HL-60/S4 treated with phorbol 12-myristate 13-acetate at 8.2 ng/mL for 4 days and 3 days (cell line): ENCODE results near the gene CNTNAP3.
"Not testable (repeated sequence)": the region's sequence is repeated elsewhere in the genome, so short reads cannot be mapped to it uniquely, and the experiment has no call there.

Source experiments
- in situ Hi-C: fragments of 300-500 bp; cut with MboI; formaldehyde crosslinking; loops from 2 replicates; pipeline ENCODE4 v1.15.0; 2022; ENCODE audit warnings: low sequenced_read_pairs

The CNTNAP3 gene

DNA sequence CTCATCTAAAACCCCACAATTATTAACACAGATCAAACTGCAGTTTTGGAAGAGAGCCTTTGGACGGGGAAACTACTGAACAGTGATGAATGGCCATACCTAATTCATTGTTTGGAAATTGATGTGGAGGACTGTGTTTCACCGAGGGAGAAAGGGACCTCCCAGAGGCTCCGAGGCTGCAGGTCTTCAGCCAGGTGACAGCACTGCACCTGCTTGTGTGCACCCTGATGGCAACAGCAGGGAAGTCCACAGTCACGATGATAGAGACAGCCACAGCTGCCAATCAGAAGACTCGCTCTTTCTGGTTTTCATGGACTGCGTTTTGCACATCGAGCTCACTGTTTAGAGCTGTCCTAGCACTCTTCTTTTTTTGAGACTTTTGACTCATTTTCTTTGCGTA is 214.4 kb downstream of the CNTNAP3 start:
- in situ Hi-C loops = not testable (repeated sequence)

DNA sequence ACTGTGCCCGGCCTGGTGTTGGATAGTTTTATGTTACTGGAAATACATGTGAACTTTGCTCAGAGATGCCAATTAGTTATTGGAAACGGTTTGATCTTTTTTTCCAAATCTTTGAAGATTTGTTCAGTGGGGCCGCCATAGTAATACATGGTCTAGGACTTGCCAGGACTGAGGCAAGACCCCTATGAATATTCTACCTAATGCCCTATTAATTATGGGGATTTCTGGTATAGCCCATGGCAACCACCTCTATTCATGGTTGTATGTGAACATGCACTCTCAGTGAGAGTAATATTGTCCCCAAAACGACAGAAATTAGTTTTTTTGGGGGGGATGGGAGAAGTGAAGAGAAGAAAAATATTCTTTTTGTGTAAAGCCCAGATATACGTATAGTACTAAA is 220.3 kb downstream of the CNTNAP3 start:
- in situ Hi-C loops = not testable (repeated sequence)

DNA sequence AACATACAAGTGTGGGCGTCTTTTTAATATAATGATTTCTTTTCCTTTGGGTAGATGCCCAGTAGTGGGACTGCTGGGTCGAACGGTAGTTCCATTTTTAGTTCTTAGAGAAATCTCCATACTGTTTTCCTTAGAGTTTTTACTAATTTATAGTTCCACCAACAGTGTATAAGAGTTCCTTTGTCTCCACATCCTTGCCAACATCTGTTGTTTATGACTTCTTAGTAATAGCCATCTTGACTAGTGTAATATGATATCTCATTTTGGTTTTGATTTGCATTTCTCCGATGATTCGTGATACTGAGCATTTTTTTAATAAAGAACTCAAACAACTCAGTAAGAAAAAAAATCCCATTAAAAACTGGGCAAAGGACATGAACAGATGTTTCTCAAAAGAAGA is 225.0 kb downstream of the CNTNAP3 start:
- in situ Hi-C loops = not testable (repeated sequence)

DNA sequence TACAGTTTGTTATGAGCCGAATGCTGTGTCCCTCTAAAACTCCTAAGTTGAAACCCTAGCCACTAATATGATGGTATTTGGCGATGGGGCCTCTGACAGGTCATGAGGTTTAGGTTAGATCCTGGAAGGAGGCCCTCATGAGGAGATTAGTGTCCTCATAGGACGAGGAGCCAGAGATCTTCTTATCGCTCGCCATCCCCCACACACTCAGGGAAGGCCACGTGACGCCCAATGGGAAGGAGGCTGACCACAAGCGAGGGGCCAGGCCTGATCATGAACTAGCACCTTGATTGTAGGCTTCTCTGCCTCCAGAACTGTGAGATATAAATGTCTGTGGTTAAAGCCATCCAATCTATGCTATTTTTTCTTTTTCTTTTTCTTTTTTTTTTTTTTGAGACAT is 233.5 kb downstream of the CNTNAP3 start:
- in situ Hi-C loops = not testable (repeated sequence)

DNA sequence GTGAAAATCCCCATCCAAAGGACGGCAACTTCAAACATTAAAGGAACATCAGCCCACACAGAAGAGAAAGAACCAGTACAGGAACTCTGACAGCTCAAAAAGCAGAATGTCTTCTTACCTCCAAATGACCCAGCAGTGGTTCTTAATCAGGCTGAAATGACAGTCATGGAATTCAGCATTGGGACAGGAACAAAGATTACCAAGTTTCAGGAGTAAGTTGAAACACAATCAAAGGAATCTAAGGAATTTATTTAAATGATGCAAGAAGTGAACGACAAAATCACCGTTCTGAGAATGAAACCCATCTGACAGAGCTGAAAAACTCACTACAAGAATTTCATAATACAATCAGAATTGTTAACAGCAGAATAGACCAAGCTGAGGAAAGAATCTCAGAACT is 241.1 kb downstream of the CNTNAP3 start:
- in situ Hi-C loops = not testable (repeated sequence)

DNA sequence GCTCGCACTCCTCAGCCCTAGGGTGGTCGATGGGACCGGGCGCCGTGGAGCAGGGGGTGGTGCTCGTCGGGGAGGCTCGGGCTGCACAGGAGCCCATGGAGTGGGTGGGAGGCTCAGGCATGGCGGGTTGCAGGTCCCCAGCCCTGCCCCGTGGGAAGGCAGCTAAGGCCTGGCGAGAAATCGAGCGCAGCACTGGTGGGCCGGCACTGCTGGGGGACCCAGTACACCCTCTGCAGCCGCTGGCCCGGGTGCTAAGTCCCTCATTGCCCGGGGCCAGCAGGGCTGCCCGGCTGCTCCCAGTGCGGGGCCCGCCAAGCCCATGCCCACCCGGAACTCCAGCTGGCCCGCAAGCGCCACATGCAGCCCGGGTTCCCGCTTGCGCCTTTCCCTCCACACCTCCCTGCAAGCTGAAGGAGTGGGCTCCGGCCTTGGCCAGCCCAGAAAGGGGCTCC is 245.6 kb downstream of the CNTNAP3 start:
- in situ Hi-C loops = not testable (repeated sequence)

DNA sequence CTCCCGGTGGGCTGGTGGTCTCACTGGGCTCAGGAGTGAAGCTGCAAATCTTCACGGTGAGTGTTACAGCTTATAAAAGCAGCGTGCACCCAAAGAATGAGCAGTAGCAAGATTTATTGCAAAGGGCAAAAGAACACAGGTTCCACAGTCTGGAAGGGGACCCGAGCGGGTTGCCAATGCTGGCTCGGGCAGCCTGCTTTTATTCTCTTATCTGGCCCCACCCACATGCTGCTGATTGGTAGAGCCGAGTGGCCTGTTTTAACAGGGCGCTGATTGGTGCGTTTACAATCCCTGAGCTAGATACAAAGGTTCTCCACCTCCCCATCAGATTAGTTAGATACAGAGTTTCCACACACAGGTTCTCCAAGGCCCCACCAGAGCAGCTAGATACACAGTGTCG is 246.2 kb downstream of the CNTNAP3 start:
- in situ Hi-C loops = not testable (repeated sequence)

DNA sequence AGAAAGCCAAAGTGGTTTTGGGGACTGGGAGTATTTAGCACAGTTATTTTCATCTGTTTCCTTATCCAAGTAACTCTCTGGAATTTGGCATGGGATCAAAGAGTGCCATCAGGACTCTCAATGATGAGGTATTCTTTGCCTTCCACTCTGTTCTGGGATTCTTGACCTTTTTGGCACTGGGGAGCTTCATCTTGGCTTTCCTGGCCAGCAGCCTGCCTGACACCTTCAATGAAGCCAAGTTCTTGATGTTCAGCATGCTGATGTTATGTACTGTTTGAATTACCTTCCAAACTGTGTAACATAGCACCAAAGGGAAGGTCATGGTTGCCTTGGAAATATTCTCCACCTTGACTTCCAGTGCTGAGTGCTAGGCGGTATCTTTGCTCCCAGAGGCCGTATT is 248.8 kb downstream of the CNTNAP3 start:
- in situ Hi-C loops = not testable (repeated sequence)

DNA sequence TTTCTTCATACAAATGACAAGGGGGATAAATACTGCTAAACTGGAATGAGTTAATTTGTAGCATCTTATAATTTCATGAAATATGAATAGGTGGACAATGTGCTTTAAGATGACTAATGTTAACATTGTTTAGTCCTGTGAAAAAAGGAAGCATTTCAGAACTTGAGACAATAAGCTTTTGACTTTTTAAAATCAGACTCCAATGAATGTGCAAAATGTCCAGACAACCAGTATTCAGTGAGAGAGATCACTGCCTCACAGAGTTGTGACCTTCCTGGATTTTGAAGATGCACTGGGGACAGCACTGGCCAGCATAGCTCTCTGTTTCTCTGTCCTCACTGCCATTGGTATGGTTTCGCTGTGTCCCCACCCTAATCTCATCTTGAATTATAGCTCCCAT is 249.7 kb downstream of the CNTNAP3 start:
- in situ Hi-C loops = not testable (repeated sequence)

DNA sequence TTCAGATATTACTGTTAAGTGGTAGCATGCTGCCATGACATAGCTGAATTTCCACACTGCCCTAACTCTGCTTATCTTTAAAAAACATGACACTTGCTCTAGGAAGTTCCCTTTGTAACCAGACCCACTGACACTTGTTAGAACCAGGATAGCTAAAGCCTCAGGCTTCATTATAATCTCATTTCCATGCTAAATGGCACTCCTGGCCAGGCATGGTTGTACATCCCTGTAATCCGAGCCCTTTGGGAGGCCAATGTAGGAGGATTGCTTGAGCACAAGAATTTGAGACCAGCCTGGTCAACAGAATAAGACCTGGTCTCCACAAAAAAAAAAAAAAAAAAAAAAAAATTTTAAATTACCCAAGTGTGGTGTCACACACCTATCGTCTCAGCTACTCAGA is 254.1 kb downstream of the CNTNAP3 start:
- in situ Hi-C loops = not testable (repeated sequence)

DNA sequence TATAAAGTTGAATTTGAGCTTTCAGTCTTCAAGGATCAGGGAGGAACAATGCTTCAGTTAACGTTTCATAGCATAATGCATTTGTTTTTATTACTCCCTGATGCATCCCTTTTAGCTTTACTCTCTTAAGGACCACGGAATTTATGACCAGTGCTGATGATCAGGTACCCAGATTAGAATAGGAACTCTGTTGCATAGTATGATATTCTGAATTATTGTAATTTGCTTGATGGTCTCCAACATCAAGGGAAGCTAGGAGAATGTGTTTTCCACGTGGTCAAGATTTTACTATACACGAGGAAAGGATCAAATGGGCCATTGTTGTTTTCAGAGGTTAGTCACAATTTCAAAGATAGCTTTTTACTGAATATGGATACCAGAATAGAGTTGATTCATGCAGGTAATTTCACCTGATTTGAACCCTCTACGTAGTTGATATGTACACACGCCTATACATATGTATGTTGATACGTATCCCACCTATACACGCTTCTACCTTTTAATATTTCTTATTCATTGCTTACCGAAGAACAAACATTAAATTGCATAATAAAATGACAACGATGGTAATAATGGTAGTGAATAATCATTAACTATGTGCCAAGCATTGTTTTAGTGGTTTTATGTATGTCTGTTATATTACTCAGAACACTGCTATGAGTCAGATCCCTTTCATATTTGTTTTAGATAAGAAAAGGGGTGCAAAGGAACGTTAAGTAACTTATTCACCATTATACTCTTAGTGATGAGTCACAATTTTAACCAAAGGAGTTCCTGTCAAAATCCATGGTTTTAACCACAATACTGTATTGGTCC is 257.6 kb downstream of the CNTNAP3 start:
- in situ Hi-C loops = not testable (repeated sequence)

DNA sequence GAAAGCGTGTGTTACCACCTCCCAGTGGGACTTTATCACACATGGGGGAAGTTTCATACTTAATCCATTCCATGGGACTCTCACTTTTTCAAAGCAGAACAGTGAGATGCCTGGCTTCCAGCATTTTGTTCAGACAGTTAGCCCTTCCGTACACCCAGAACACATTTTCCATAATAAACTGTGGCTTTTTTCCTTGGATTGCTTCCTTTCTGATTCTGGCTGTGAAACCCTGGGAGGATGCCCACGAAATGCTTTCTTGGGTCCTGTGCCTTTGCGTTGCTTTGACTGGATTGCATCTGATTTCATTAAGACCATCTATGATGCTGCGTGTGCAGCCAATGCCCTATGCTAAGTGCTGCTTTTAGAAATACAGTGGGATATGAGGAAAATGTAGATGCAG is 259.1 kb downstream of the CNTNAP3 start:
- in situ Hi-C loops = not testable (repeated sequence)

DNA sequence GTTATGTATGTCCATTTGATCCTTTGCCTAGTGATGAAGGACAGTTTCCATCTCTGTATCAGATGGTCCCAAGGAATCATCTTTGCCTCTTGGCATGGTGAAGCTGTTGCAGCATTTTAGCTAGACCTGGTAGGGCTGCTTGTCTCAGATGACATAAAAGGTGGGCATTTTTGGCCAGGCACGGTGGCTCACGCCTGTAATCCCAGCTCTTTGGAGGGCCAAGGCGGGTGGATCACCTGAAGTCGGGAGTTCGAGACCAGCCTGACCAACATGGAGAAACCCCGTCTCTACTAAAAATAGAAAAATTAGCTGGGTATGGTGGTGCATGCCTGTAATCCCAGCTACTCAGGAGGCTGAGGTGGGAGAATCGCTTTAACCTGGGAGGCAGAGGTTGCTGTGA is 259.8 kb downstream of the CNTNAP3 start:
- in situ Hi-C loops = not testable (repeated sequence)

DNA sequence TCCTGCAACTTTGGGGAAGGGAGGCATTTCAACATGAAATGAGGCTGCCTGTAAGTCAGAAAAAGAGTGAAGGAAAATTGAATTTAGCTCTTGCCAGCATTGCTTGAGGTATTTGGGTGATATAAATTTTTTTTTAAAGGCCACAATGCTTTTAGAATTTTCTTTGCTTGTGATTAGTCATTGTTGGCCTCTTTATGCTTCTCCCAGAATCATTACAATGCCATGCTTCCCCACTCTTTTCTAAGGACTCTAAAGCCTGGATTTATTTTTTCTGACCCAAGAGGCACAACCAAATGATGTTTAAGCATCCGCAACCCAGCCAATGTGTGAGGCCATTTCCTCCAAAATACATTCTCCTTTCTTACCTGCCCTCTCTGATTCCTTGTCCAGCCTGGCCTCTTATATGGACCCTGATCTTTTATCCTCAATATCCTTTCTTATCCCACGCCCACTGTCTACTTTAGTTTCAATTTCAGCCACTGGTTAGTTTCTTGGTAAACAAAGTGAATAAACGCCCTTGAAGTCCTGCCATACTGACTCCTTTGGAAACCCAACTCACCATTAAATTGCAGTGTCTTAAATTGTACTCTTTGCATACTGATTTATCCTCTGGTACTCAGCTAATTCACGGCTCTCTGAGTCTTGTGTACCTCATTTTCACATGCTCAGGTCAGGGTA is 261.9 kb downstream of the CNTNAP3 start:
- in situ Hi-C loops = not testable (repeated sequence)
